HG03520 (cell line): ENCODE data around the gene EIF4E1B.

ENCODE experiments used
- ATAC-seq: cut with Tn5 transposase; IDR thresholded peaks from one replicate; pipeline ENCODE4 v1.9.1; 2021; ENCODE audit warnings: mild to moderate bottlenecking, moderate library complexity; ENCODE audit not compliant: unreplicated experiment

The EIF4E1B gene

GRCh38 chr5:176680226-176680563 is 49.7 kb downstream of the EIF4E1B start:
- no peak for ATAC-seq

GRCh38 chr5:176682016-176682531 is 51.6 kb downstream of the EIF4E1B start:
- no peak for ATAC-seq

GRCh38 chr5:176685010-176685409 is 54.5 kb downstream of the EIF4E1B start:
- no peak for ATAC-seq

GRCh38 chr5:176687247-176687646 is 56.8 kb downstream of the EIF4E1B start:
- no peak for ATAC-seq

GRCh38 chr5:176687881-176688280 is 57.4 kb downstream of the EIF4E1B start:
- ATAC-seq, result no peak

- ATAC-seq, result no peak
These were observed 60.4 kb downstream of the EIF4E1B start for GRCh38 chr5:176690911-176691310.

GRCh38 chr5:176691524-176691923 is 61.0 kb downstream of the EIF4E1B start:
- no peak for ATAC-seq

- ATAC-seq, result no peak
These were observed 61.9 kb downstream of the EIF4E1B start for GRCh38 chr5:176692326-176692725.

- no peak for ATAC-seq
These were observed 62.5 kb downstream of the EIF4E1B start for GRCh38 chr5:176692839-176693476.

- no peak for ATAC-seq
These were observed 63.0 kb downstream of the EIF4E1B start for GRCh38 chr5:176693477-176693851.

GRCh38 chr5:176694146-176694545 is 63.7 kb downstream of the EIF4E1B start:
- no peak for ATAC-seq

- ATAC-seq, result no peak
These were observed 64.2 kb downstream of the EIF4E1B start for GRCh38 chr5:176694631-176695030.

GRCh38 chr5:176695073-176695472 is 64.6 kb downstream of the EIF4E1B start:
- no peak for ATAC-seq
